H9 (cell line): ENCODE measurements around the gene A1BG. TPM values are rescaled to one million over a fixed set of nuclear protein-coding genes. Genes with fewer than 3 reads are reported as not detected.

Experiments
- DNase-seq: peaks from one replicate; pipeline ENCODE4 v3.0.0-alpha.2; 2017
- H2AFZ ChIP-seq: one replicate; pipeline ENCODE4 v1.6.1; 2013; ENCODE audit warnings: mild to moderate bottlenecking, low read length, control low read depth, moderate library complexity
- H2AK5ac ChIP-seq: 2 replicates; pipeline ENCODE4 v1.6.1; 2013; ENCODE audit warnings: low read length, control low read depth, mixed read lengths; ENCODE audit not compliant: insufficient read length
- H2BK120ac ChIP-seq: one replicate; pipeline ENCODE4 v1.6.1; 2013; ENCODE audit warnings: low read depth, mild to moderate bottlenecking, low read length, control low read depth, inconsistent platforms; ENCODE audit not compliant: poor library complexity, severe bottlenecking
- H2BK12ac ChIP-seq: 2 replicates; pipeline ENCODE4 v1.6.1; 2013; ENCODE audit warnings: low read length, control low read depth, mixed read lengths, low read depth; ENCODE audit not compliant: insufficient read length
- H2BK15ac ChIP-seq: 2 replicates; pipeline ENCODE4 v1.6.1; 2013; ENCODE audit warnings: low read depth, low read length, control low read depth
- H2BK20ac ChIP-seq: one replicate; pipeline ENCODE4 v1.6.1; 2013; ENCODE audit warnings: low read depth, mild to moderate bottlenecking, low read length, control low read depth, inconsistent platforms; ENCODE audit not compliant: poor library complexity, severe bottlenecking
- H2BK5ac ChIP-seq: 2 replicates; pipeline ENCODE4 v1.6.1; 2013; ENCODE audit warnings: low read length, control low read depth, mixed read lengths; ENCODE audit not compliant: insufficient read length
- H3K14ac ChIP-seq: 2 replicates; pipeline ENCODE4 v1.6.1; 2013; ENCODE audit warnings: low read length, control low read depth; ENCODE audit not compliant: insufficient read depth
- H3K18ac ChIP-seq: 2 replicates; pipeline ENCODE4 v1.6.1; 2013; ENCODE audit warnings: low read depth, mild to moderate bottlenecking, mixed read lengths, low read length, control low read depth; ENCODE audit not compliant: insufficient read length
- H3K23ac ChIP-seq: 2 replicates; pipeline ENCODE4 v1.6.1; 2013; ENCODE audit warnings: low read length, control low read depth, mixed read lengths, low read depth; ENCODE audit not compliant: insufficient read length
- H3K23me2 ChIP-seq: 2 replicates; pipeline ENCODE4 v1.6.1; 2013; ENCODE audit warnings: low read depth, mild to moderate bottlenecking, mixed read lengths, low read length, control low read depth; ENCODE audit not compliant: insufficient read length, poor library complexity, severe bottlenecking
- H3K27ac ChIP-seq: 2 replicates; pipeline ENCODE4 v1.5.1; 2013; ENCODE audit warnings: low read length, control low read depth, mixed read lengths, low read depth; ENCODE audit not compliant: insufficient read length
- H3K27me3 ChIP-seq: 2 replicates; pipeline ENCODE4 v1.6.1; 2013; ENCODE audit warnings: low read length, control low read depth, inconsistent platforms; ENCODE audit not compliant: insufficient read depth
- H3K4ac ChIP-seq: 2 replicates; pipeline ENCODE4 v1.6.1; 2013; ENCODE audit warnings: low read depth, mild to moderate bottlenecking, control low read depth, inconsistent platforms, low read length, moderate library complexity
- H3K4me1 ChIP-seq: 2 replicates; pipeline ENCODE4 v1.6.1; 2013; ENCODE audit warnings: low read length, control low read depth, inconsistent platforms; ENCODE audit not compliant: insufficient read depth
- H3K4me2 ChIP-seq: 2 replicates; pipeline ENCODE4 v1.6.1; 2013; ENCODE audit warnings: low read length, control low read depth, mixed read lengths; ENCODE audit not compliant: insufficient read length, insufficient read depth
- H3K56ac ChIP-seq: 2 replicates; pipeline ENCODE4 v1.6.1; 2013; ENCODE audit warnings: low read depth, mild to moderate bottlenecking, mixed read lengths, low read length, control low read depth; ENCODE audit not compliant: insufficient read length
- H3K79me1 ChIP-seq: 2 replicates; pipeline ENCODE4 v1.6.1; 2013; ENCODE audit warnings: low read depth, mild to moderate bottlenecking, moderate library complexity, low read length, control low read depth, inconsistent platforms; ENCODE audit not compliant: insufficient read depth, poor library complexity, severe bottlenecking
- H3K79me2 ChIP-seq: 2 replicates; pipeline ENCODE4 v1.6.1; 2013; ENCODE audit warnings: low read length, control low read depth, inconsistent platforms; ENCODE audit not compliant: insufficient read depth
- H3K9ac ChIP-seq: 2 replicates; pipeline ENCODE4 v1.6.1; 2013; ENCODE audit warnings: low read length, control low read depth, mixed read lengths; ENCODE audit not compliant: insufficient read length; ENCODE audit errors: extremely low read depth
- H3K9me3 ChIP-seq: one replicate; pipeline ENCODE4 v1.6.1; 2013; ENCODE audit warnings: low read depth, low read length, inconsistent platforms; ENCODE audit not compliant: control insufficient read depth
- H3T11ph ChIP-seq: one replicate; pipeline ENCODE4 v1.6.1; 2013; ENCODE audit warnings: mild to moderate bottlenecking, low read length, control low read depth, inconsistent platforms
- H4K20me1 ChIP-seq: one replicate; pipeline ENCODE4 v1.6.1; 2013; ENCODE audit not compliant: control insufficient read depth, insufficient read length, insufficient read depth
- H4K5ac ChIP-seq: 2 replicates; pipeline ENCODE4 v1.6.1; 2013; ENCODE audit warnings: low read depth, mild to moderate bottlenecking, mixed read lengths, low read length, control low read depth; ENCODE audit not compliant: insufficient read length
- H4K8ac ChIP-seq: replicated peaks from 2 replicates; pipeline ENCODE4 v1.6.1; 2013; ENCODE audit warnings: low read length, control low read depth, mixed read lengths, low read depth; ENCODE audit not compliant: insufficient read length
- H4K91ac ChIP-seq: 2 replicates; pipeline ENCODE4 v1.6.1; 2013; ENCODE audit warnings: low read depth, mild to moderate bottlenecking, moderate library complexity, mixed read lengths, low read length, control low read depth; ENCODE audit not compliant: insufficient read length
- H3K27ac Mint-ChIP-seq, 3 experiments: 2 replicates in 2 of 3; 3 replicates in 1 of 3; pipeline ENCODE4 v1.8.0; 2020 to 2021; ENCODE audit warnings: mixed read lengths in 3 of 3, mild to moderate bottlenecking in 1 of 3, moderate library complexity in 1 of 3
- H3K27me3 Mint-ChIP-seq: 2 replicates; pipeline ENCODE4 v1.8.0; 2021; ENCODE audit warnings: low read depth, mild to moderate bottlenecking, moderate library complexity, mixed read lengths
- H3K36me3 Mint-ChIP-seq, 3 experiments: 2 replicates in 2 of 3; 3 replicates in 1 of 3; pipeline ENCODE4 v1.8.0; 2020 to 2021; ENCODE audit warnings: low read depth in 3 of 3, mixed read lengths in 3 of 3; ENCODE audit not compliant: insufficient read depth in 1 of 3
- H3K4me1 Mint-ChIP-seq, 2 experiments: 2 replicates each; pipeline ENCODE4 v1.8.0; 2020; ENCODE audit warnings: mixed read lengths in 2 of 2
- H3K4me3 Mint-ChIP-seq, 2 experiments: 2 replicates in 1 of 2; 3 replicates in 1 of 2; pipeline ENCODE4 v1.8.0; 2020 to 2021; ENCODE audit warnings: mild to moderate bottlenecking in 2 of 2, mixed read lengths in 2 of 2, moderate library complexity in 1 of 2
- H3K9me3 Mint-ChIP-seq, 2 experiments: 2 replicates in 1 of 2; 3 replicates in 1 of 2; pipeline ENCODE4 v1.8.0; 2020; ENCODE audit warnings: mild to moderate bottlenecking in 2 of 2, mixed read lengths in 2 of 2, moderate library complexity in 1 of 2
- WGBS: extraction: QIAGEN DNeasy Blood & Tissue Kit; methylation state at CpG from one replicate; pipeline ENCODE4 v1.1.7; 2013; ENCODE audit warnings: missing lambda C conversion rate, low lambda C conversion rate, mixed read lengths; ENCODE audit not compliant: insufficient read length; ENCODE audit errors: extremely low coverage; 5-methylcytosine and 5-hydroxymethylcytosine counted together
- total RNA-seq: library from RNA; stranded (reverse); gene quantifications from 2 replicates; pipeline ENCODE4 v1.2.1, GENCODE V29; 2021
- TF ChIP-seq, protein P1 (sequence below): fragments of 200-600 bp; sonication (generic); conservative IDR thresholded peaks from 3 replicates; pipeline ENCODE4 v1.8.0; 2021; ENCODE audit warnings: antibody characterized with exemption, mild to moderate bottlenecking

The A1BG gene
- total RNA-seq, 1 experiment from 2014 or later: 17.4 TPM

- no peak overlapping the region for H3K23ac ChIP-seq
- no peak overlapping the region for H2BK15ac ChIP-seq
- DNase-seq: peak; percentile 23
- H3K4me1 ChIP-seq: no peaks in the 10 kb centered on the region
- Mint-ChIP-seq H3K27me3 (no peaks in the 10 kb centered on the region), H3K4me1 (no peaks in the 10 kb centered on the region), H3K9me3 (no peaks in the 10 kb centered on the region), H3K36me3 (peaks cover 0 to 5% (median 0%) of the 10 kb centered on the region in 3 experiments; a peak in 2 of 7 replicates), H3K4me3 (no peak overlapping the region), H3K27ac (no peak overlapping the region)
- H2BK120ac ChIP-seq: no peak overlapping the region
- H3T11ph ChIP-seq: no peak overlapping the region
- no peaks in the 10 kb centered on the region for H3K79me2 ChIP-seq
- no peaks in the 10 kb centered on the region for H3K27me3 ChIP-seq
- no peak overlapping the region for H2BK5ac ChIP-seq
- H3K23me2 ChIP-seq: no peaks in the 10 kb centered on the region
- H2AFZ ChIP-seq: no peak overlapping the region
- H3K4me2 ChIP-seq: no peak overlapping the region
- no peak overlapping the region for H2BK20ac ChIP-seq
- no peak overlapping the region for H3K56ac ChIP-seq
- TF ChIP-seq, protein P1, sequence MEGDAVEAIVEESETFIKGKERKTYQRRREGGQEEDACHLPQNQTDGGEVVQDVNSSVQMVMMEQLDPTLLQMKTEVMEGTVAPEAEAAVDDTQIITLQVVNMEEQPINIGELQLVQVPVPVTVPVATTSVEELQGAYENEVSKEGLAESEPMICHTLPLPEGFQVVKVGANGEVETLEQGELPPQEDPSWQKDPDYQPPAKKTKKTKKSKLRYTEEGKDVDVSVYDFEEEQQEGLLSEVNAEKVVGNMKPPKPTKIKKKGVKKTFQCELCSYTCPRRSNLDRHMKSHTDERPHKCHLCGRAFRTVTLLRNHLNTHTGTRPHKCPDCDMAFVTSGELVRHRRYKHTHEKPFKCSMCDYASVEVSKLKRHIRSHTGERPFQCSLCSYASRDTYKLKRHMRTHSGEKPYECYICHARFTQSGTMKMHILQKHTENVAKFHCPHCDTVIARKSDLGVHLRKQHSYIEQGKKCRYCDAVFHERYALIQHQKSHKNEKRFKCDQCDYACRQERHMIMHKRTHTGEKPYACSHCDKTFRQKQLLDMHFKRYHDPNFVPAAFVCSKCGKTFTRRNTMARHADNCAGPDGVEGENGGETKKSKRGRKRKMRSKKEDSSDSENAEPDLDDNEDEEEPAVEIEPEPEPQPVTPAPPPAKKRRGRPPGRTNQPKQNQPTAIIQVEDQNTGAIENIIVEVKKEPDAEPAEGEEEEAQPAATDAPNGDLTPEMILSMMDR: no peak
- no peak overlapping the region for H3K4ac ChIP-seq
- no peak overlapping the region for H2AK5ac ChIP-seq
- H3K18ac ChIP-seq: no peak overlapping the region
- H3K9ac ChIP-seq: no peak overlapping the region
- WGBS: no CpG with 5 or more reads among the region's 106 CpGs
- no peak overlapping the region for H4K8ac ChIP-seq
- no peaks in the 10 kb centered on the region for H3K79me1 ChIP-seq
- H3K14ac ChIP-seq: no peak overlapping the region
- H3K9me3 ChIP-seq: no peaks in the 10 kb centered on the region
- H4K91ac ChIP-seq: no peak overlapping the region
- H4K5ac ChIP-seq: no peak overlapping the region
- H2BK12ac ChIP-seq: no peak overlapping the region
- H3K27ac ChIP-seq: no peak overlapping the region
- H4K20me1 ChIP-seq: no peaks in the 10 kb centered on the region
Observed at GRCh38 chr19:58367698-58368454, 14.6 kb upstream of the A1BG start.
